HG03095 (cell line): ENCODE measurements around the gene TTC21A.

ENCODE experiments used
- ATAC-seq: cut with Tn5 transposase; IDR thresholded peaks from one replicate; pipeline ENCODE4 v1.9.1; 2021; ENCODE audit warnings: moderate library complexity; ENCODE audit not compliant: unreplicated experiment

Gene TTC21A

DNA sequence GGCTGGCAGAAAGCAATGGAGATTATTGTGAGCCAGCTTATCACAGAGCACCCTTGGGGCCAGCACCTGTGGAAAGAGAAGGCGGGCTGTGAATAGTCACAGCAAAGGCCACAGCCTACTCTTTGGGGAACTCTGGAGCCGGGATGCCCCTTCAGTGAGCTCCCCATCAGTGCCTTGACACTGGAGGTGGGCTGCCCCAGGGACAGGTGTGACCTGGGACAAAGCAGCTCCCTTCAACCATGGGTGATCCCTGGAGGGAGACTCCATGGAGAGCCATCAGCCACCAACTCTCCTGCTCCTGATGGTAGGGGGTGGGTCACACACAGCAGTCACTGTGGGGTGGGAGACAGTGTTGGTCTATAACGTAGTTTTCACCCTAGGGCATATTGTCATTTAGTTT, 5.8 kb downstream of the TTC21A start:
- no peak for ATAC-seq

GRCh38 chr3:39114456-39114855, 7.0 kb downstream of the TTC21A start:
- no peak for ATAC-seq

GRCh38 chr3:39115870-39116269, 8.4 kb downstream of the TTC21A start:
- no peak for ATAC-seq

DNA sequence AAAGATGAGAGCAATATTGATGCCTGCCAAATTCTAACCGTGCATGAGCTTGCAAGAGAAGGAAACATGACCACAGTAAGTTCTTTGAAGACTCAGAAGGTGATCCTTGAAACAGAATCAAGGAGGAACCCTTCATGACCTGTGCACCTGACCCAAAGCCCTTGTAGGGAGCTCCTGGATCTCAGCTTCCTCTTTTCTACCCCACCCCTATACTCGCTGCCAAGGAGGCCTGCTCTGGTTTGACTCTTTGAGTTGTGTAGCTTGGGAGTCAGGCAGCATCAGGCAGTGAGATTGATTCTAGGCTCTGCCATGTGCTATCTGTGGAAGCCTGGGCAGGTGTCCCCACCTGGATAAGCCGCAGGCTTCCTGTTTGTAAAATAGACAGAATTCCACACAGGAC, 10.6 kb downstream of the TTC21A start:
- ATAC-seq, result no peak

DNA sequence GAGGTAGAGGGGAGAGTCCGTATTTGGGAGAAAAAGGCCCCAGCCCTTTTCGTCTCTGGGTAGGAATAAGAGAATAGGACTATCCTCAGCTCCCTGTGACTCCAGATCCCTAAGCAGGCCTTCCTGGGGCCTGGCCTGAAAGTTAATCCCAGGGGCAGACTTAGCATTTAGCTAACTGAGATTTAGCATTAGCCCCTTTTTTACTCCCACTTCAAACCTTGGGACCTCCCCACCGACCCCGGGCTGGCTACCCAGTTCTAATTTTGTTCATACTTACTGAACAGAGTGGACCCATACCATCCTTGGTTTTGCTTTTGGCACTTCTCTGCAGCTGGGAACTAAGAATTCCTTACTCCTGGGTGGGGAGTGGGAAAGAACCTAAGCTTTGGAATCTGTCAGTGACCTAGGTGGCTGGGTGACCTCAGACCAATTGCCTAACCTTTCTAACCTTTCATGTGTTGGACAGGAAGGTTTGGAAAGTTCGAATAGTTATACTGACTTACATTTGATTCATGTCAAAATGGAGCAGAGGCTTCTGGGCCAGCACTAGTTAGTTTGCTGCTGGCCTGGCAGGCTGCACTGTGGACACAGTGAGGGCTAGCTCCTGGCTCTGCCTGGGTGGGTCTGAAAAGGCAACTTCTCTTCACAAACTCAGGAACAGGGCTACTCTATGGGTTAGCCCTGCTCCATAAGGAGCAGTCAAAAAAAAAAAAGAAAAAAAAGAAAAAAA, 11.6 kb downstream of the TTC21A start:
- ATAC-seq, result no peak

GRCh38 chr3:39121621-39122020, 14.1 kb downstream of the TTC21A start:
- ATAC-seq, result no peak

DNA sequence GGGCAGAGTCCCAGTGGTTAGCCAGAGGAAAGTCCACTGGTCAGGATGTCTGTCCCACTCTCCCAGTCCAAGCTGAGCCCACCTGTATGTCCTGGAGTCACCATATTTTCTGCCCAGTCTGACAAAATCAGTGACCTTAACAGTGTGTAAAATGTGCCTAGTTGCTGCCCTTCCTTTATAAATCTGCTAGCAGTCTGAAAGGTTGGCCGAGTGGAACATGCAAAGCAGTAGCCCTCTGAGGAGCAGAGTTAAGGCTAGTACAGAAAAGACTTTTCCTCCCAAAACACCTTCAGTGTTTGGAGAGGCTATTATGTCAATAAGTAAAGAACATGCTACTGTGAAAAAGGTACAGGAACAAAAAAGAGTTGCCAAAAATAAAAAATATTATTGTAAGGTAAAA, 15.3 kb downstream of the TTC21A start:
- ATAC-seq, result peak; percentile 75

- no peak for ATAC-seq
These were observed 17.7 kb downstream of the TTC21A start for GRCh38 chr3:39124876-39125840.

DNA sequence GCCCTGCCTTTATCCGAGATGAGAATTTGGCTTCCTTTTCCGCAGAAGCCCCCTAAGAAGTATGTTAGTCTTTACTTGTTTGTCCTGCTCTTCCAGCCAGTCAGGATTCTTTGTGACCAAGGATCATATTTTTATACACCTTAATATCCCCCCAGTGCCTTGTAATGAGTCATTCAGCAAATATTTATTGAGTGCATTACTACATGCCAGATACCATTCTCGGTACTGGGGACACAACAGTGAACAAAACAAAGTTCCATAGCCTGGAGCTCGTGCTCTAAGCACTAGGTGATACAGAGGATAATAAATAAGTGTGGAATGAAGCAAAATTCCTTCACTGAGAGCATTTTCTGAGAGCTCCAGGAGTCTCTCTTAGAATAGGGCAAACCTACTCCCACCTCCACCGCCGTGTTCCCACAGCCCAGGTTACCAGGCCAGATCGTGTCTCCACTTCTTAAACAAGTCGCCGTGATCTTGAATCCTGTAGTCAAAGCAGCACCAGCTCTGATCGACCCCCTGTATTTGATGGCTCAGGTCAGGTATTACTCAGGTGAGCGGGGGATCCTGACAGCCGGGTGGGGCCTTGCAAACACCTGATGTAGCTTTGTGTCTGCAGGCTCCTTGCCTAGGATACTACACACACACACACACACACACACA, 18.5 kb downstream of the TTC21A start:
- no peak for ATAC-seq

DNA sequence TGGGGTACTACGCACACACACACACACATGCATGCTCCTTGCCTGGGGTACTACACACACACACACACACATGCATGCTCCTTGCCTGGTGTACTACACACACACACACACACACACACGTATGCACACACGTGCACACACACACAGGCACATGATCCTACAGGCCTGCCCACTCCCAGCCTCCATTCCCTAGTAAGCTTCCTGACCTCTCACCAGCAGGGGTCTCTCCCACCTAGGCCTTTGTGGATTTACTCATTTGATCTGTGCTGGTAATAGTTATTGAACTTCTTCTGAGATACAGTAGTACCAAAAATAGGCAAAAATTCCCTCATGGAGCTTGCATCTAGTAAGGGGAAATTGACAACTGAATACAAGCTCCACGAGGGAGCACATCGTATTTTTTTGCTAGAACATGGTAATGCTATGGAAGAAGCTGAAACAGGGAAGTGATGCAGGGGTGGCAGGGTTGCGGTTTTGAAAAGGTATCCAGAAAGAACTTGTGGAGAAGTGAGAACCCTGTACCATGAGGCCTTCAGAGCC, 19.1 kb downstream of the TTC21A start:
- no peak for ATAC-seq

GRCh38 chr3:39127269-39127907, 19.9 kb downstream of the TTC21A start:
- ATAC-seq, result no peak

DNA sequence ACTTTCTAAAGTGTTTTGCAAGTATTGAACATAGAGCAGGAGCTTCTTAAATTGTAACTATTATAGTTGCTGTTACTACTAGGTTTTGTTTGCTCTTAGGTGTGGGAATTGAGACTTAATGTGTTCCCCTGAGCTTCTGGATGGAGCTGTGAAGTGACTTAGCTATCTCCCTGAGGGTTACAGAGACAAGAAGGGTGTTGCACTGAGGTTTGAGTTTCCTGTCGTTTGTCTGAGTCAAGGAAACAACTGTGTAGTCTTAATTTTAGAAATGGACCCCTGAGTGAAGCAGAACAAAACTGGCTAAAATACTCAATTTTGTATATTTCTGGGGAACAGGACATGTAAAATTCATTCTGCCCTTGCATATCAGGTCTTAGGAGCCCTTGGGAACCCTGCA, 20.4 kb downstream of the TTC21A start:
- no peak for ATAC-seq

- ATAC-seq, result no peak
These were observed 21.5 kb downstream of the TTC21A start for GRCh38 chr3:39128951-39129350.

DNA sequence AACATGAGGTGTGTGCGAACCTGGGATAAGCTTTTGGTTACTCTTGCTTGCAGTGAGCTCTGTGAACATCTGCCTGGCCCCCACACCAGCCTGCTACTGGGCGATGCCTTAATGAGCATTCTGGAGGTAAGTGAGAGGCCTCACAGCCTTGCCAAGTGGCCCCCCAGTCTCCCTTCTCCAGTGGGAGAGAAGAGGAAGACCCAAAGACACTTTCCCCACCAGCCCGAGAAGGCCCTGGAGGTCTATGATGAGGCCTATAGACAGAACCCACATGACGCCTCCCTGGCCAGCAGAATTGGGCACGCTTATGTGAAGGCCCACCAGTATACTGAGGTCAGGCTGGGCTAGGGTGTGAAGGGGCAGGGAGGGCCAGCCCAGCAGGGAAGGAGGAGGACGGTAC, 22.5 kb downstream of the TTC21A start:
- no peak for ATAC-seq

GRCh38 chr3:39130693-39131265, 23.3 kb downstream of the TTC21A start:
- no peak for ATAC-seq

GRCh38 chr3:39132096-39133092, 24.9 kb downstream of the TTC21A start:
- no peak for ATAC-seq

- ATAC-seq, result no peak
These were observed 25.6 kb downstream of the TTC21A start for GRCh38 chr3:39133093-39133490.

- no peak for ATAC-seq
These were observed 26.3 kb downstream of the TTC21A start for GRCh38 chr3:39133822-39134221.

- no peak for ATAC-seq
These were observed 26.8 kb downstream of the TTC21A start for GRCh38 chr3:39134305-39134704.
